Choroid plexus epithelial cell (primary cell): ENCODE results near the gene TCF3.
A peak's percentile ranks its signal among the peaks of the same experiment; 100 is the strongest.

Experiments used
- DNase-seq: peaks from one replicate; pipeline ENCODE4 v3.0.0-alpha.2; 2010; ENCODE audit warnings: low read depth
- H3K4me3 ChIP-seq: 2 replicates; pipeline ENCODE4 v1.5.1; 2011; ENCODE audit warnings: low read depth, mild to moderate bottlenecking, control low read depth, low read length, moderate library complexity
- CTCF ChIP-seq: conservative IDR thresholded peaks from 2 replicates; pipeline ENCODE4 v1.5.1; 2011; ENCODE audit warnings: low read depth, mild to moderate bottlenecking, control low read depth, inconsistent platforms, low read length, moderate library complexity

TCF3 gene

GRCh38 chr19:1599460-1599846 lies 53.0 kb downstream of the TCF3 start:
- no peak overlapping the region for H3K4me3 ChIP-seq
- TF ChIP-seq CTCF, result no peak
- no peak for DNase-seq

- H3K4me3 ChIP-seq, result no peak overlapping the region
- DNase-seq, result no peak
- TF ChIP-seq CTCF, result no peak
These were observed 53.5 kb downstream of the TCF3 start for GRCh38 chr19:1598777-1599459.

GRCh38 chr19:1593501-1593772 lies 59.0 kb downstream of the TCF3 start:
- no peak for DNase-seq
- no peak for TF ChIP-seq CTCF
- peak overlapping the region; percentile 90 for H3K4me3 ChIP-seq

- no peak for TF ChIP-seq CTCF
- peak; percentile 94 for DNase-seq
- peak within 1 kb of the TSS; percentile 90 for H3K4me3 ChIP-seq
These were observed 59.5 kb downstream of the TCF3 start, which contains the start of gene MBD3 for GRCh38 chr19:1592755-1593500. Gene MBD3 (minus strand): TSS chr19:1592865. CDS start chr19:1592631, 234 bp downstream.

- DNase-seq, result peak; percentile 92
- no peak for TF ChIP-seq CTCF
- H3K4me3 ChIP-seq, result peak overlapping the region; percentile 90
These were observed 60.2 kb downstream of the TCF3 start for GRCh38 chr19:1592024-1592754.

- DNase-seq, result no peak
These were observed 60.9 kb downstream of the TCF3 start for GRCh38 chr19:1591421-1592023.

More at GRCh38 chr19:1591421-1592023, 60.9 kb downstream of the TCF3 start:
- H3K4me3 ChIP-seq, result peak overlapping the region; percentile 90
- no peak for TF ChIP-seq CTCF
